HG02870 (cell line): ENCODE measurements around the gene FOXO3.
"Not testable (repeated sequence)": the region's sequence is repeated elsewhere in the genome, so short reads cannot be mapped to it uniquely, and the experiment has no call there.

Experiments
- ATAC-seq: cut with Tn5 transposase; IDR thresholded peaks from one replicate; pipeline ENCODE4 v1.9.1; 2021; ENCODE audit warnings: mild to moderate bottlenecking, moderate library complexity; ENCODE audit not compliant: unreplicated experiment

The FOXO3 gene

GRCh38 chr6:108555399-108556052 lies 5.2 kb upstream of the FOXO3 start:
- ATAC-seq = no peak

DNA sequence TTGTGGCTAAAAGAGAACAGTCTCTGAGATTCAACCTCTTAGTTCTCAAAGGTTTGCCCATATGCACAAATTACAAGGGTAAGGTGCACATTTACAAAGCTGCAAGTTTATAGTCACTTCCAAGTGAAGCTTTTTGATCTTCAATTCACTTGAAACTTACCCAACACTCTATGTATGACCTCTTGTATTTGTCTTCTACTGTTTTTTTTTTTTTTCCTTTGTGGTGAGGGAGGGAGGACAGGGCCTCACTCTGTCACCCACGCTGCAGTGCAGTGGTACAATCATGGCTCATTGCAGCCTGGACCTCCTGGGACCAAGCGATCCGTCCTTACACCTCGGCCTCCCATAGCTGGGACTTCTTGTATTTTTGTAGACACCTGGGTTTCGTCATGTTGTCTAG lies 4.5 kb upstream of the FOXO3 start:
- ATAC-seq = no peak

DNA sequence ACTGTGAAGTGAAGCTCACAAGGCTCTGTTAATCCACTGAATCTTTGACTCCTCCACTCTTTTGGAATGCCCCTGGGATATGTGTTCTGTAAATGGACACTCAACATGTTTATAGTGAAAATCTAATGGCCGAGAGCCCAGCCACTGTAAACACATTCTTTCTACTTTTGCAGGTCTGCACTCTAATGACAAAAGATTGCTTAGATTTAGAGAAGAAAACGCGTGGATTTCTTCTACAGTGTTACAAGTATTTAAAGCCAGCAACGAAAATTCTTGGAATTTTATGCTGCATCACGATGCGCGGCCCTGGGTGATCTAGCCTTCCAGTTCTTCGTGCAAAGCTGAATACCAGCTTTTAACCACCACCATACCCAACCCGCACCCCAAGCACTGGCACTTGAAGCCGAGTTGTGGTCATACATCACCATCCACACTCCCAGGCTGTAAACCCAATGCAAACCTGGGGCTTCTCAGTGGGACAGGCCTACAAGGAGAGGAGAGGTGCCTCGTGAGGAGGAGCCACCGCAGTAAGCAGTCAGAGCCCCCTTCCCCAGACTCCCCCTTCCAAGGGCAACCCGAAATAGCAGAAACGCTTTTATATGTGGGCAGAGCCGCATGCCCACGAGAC lies 3.7 kb upstream of the FOXO3 start:
- no peak for ATAC-seq

GRCh38 chr6:108557494-108558371 lies 3.0 kb upstream of the FOXO3 start:
- no peak for ATAC-seq

DNA sequence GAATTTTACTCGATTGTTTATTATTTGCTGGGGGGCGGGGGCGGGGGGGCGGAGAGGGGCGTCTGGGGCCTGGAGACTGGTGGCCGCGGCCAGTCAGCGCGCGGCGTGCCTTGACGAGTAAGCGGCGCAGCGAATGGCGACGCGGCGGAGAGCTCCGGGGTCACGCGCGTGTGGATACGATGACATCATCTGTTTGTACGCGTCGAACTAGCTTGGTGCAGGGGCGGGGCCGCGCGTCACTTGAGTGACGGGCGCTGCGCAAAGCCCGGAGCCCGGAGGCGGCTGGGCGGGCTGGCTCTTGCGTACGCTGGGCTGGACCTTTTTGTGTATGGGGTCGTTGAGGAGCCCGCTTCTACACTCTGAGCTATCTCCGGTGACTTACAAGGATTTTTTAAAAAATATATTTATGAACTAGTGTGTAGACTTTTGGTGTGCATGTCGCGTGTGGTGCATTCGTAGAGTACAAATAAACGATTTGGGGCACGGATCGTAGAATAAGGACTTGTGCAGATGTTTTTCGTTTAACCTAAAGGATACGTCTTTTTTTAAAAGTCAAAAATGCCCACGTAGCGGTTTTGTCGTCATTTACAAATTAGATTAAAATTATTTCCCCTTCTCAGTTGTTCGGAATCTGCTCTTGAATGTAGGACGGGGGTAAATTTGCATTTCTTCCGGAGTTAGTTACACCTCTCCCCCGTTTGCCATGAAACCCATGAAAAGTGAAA lies 2.2 kb upstream of the FOXO3 start:
- peak; percentile 59 for ATAC-seq

DNA sequence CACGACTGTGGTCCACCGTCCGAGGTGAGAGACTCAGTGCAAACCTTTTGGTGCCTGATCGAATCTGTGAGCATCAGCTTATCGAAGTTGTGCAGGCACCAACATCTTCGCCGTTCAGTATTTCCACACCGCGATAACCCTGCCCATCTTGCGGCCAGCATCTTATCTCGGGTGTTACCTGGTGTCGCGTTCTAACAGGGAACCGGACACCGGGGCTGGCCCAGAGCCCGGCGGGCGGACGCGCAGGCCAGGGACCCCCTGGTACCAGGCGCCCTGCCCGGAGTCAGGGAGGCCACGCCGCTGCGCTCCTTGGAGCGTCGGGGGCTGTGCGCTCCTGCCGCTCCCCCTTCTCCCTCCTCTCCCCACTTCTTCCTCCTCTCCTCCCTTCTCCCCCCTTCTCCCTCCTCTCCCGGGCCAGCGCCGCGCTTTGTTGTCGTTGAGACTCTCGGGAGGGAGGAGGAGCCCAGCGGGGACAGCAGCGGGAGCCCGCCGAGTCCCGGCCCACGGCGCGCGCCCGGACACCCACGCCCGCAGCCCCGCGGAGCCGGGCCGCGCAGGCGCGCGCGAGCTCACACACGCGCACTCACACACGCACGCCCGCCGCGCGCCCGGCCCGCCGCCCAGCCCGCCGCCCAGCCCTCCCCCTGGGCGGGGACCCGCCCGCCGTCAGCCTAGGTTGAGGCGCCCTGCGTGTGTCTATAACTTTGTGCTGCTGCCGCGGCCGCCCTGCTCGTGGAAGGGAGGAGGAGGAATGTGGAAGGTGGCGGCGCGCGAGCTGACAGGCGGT lies 1.4 kb upstream of the FOXO3 start:
- ATAC-seq = peak; percentile 34

GRCh38 chr6:108559884-108560462 lies 744 bp upstream of the FOXO3 start:
- peak; percentile 2 for ATAC-seq

GRCh38 chr6:108561309-108561647 lies 561 bp downstream of the FOXO3 start:
- ATAC-seq = not testable (repeated sequence)

GRCh38 chr6:108561742-108562502 lies 1.2 kb downstream of the FOXO3 start:
- no peak for ATAC-seq

- no peak for ATAC-seq
Observed at GRCh38 chr6:108562503-108562993, 1.8 kb downstream of the FOXO3 start.

DNA sequence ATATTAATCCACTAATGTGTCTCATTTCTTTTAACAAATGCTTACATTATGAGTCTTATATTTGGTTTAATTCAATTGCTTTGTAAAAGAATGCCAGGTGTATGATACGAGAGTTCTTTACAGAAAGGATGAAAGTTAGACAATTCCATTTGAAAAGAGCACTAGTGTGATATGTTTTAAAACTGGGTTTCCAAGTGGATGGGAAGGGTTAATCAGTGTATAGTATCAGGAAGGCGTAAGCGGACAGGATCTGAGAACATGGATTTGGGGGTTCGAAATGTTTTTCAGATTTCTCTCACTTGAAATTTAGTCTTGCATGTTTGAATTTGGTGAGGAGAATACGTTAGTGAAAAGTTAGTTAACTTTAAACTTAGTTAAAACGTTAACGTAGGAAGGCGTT lies 2.6 kb downstream of the FOXO3 start:
- ATAC-seq = no peak

DNA sequence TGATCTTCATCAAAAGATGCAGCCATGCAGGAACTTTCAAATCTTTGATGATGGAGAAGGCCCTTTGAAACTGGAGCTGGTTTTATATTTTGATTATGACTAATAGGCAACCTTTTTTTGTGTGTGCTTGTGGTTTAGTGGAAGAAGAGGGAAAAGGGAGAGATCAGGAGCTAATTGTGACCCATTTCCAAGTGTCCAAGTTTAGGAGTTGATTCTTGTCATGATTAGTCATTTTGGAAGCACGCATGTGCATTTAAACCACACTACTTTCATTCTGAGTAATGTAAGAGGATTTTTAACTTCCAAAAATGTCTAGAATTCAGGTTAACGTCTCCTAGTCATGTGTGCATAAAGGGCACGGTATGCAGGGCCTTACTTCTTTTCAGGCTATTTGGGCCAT lies 3.5 kb downstream of the FOXO3 start:
- ATAC-seq = no peak

DNA sequence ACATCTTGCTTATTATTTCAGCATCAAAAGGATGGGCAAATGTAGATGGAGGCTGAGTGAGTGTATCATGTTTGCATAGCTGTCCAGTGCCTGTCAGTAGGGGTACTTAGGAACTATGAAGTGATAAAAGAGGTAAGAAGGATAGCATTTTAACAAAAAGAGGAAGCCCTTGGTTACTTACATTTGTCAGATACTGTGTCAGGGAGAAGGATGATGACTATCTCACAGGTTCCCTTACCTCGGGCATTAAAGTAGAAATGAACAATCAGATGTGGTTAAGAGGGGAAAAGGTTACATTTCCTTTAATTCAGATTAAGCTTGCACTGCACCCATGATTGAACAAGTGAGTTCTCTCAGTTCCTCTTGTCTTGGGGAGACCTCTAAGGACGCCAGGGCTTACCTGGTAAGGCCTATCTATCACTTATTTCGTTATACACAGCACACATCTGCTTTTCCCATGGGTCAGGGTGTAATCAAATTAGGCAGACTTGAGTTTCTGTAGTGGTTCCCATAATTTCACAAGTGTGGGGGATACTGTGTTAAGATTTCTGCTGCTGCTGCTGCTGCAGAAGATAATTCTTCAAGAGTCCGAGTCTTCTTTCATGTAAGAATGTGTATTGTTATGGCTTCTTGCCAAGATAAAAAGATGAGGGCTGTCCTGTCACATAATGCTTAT lies 4.5 kb downstream of the FOXO3 start:
- peak; percentile 75 for ATAC-seq

GRCh38 chr6:108565893-108566292 lies 5.2 kb downstream of the FOXO3 start:
- ATAC-seq = peak; percentile 26

- no peak for ATAC-seq
Observed at GRCh38 chr6:108566406-108566805, 5.7 kb downstream of the FOXO3 start.

DNA sequence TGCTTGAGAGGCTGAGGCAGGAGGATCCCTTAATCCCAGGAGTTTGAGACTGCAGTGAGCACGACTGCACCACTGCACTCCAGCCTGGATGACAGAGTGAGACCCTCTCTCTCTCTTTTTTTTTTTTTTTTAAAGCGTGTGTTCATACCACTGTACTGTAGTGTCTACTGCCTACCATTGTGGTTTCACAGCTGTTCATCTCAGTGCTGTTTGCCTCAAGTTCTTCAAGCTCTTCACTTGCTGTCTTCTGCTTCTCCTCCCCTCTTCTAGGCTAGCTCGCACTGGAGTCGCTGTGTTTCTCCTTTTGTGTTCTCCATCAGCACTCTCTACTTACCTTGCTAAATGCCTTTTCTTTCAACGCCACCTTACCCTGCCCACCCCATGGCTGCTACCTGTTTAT lies 7.4 kb downstream of the FOXO3 start:
- ATAC-seq = no peak

- no peak for ATAC-seq
Observed at GRCh38 chr6:108568551-108569305, 8.0 kb downstream of the FOXO3 start.

GRCh38 chr6:108570517-108570916 lies 9.8 kb downstream of the FOXO3 start:
- ATAC-seq = no peak
